ENCODE measurements around the gene METTL16. TPM values are rescaled to one million over a fixed set of nuclear protein-coding genes. Genes with fewer than 3 reads are reported as not detected.
A peak's percentile ranks its signal among the peaks of the same experiment; 100 is the strongest.

Gene METTL16
- total and polyA plus RNA-seq, 4 donors = 4.1 to 8.9 (median 6.6) TPM

DNA sequence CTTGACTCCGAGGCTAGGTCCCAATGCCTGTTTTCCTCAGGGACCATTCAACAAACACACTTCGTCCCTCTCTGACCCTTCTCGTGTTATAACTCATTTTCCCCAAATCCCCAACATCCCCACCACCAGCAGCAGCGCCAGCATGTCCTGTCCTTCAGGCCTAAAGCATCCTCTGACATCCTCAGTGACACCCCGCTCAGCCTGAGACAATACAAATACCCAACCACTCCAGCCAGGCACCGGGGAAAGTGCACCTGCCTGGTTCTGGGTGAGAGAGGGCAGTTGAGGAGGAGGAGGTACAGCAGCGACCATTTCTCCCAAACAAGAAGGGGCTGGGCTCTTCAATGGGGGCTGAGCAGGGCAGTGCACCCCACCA lies 115.5 kb downstream of the METTL16 start:
- Histone ChIP-seq H3K27ac (ENCODE audit: low read depth in 1 of 2, low read length in 2 of 2) (peak overlapping the region; percentile 100), H3K4me3 (ENCODE audit: low read depth in 1 of 3, low read length in 3 of 3) (no peak overlapping the region), H3K4me1 (ENCODE audit: control insufficient read depth in 4 of 4, insufficient read depth in 4 of 4, low read length in 3 of 4) (peaks cover 16 to 52% (median 37%) of the 10 kb centered on the region in 4 donors), H3K36me3 (ENCODE audit: control insufficient read depth in 4 of 4, insufficient read depth in 3 of 4, low read depth in 1 of 4, low read length in 3 of 4) (no peaks in the 10 kb centered on the region), H3K9me3 (ENCODE audit: control insufficient read depth in 4 of 4, low read length in 3 of 4) (no peaks in the 10 kb centered on the region), H3K27me3 (ENCODE audit: control insufficient read depth in 4 of 4, insufficient read depth in 4 of 4, low read length in 3 of 4) (no peaks in the 10 kb centered on the region), H3K9ac (ENCODE audit: low read depth in 1 of 2, low read length in 2 of 2) (peak overlapping the region; percentile 2 to 23)
- no peak for DNase-seq (ENCODE audit: low spot score)
- 74% methylated on average over 7 of the region's 7 CpGs for WGBS
- TF ChIP-seq SP1 (IDR thresholded peaks at IDR 0.05) (no peak), FOXA2 (IDR thresholded peaks at IDR 0.05) (no peak), EGR1 (IDR thresholded peaks at IDR 0.05; ENCODE audit: low read depth in 2 of 2) (no peak)
- TF ChIP-seq, protein P1, sequence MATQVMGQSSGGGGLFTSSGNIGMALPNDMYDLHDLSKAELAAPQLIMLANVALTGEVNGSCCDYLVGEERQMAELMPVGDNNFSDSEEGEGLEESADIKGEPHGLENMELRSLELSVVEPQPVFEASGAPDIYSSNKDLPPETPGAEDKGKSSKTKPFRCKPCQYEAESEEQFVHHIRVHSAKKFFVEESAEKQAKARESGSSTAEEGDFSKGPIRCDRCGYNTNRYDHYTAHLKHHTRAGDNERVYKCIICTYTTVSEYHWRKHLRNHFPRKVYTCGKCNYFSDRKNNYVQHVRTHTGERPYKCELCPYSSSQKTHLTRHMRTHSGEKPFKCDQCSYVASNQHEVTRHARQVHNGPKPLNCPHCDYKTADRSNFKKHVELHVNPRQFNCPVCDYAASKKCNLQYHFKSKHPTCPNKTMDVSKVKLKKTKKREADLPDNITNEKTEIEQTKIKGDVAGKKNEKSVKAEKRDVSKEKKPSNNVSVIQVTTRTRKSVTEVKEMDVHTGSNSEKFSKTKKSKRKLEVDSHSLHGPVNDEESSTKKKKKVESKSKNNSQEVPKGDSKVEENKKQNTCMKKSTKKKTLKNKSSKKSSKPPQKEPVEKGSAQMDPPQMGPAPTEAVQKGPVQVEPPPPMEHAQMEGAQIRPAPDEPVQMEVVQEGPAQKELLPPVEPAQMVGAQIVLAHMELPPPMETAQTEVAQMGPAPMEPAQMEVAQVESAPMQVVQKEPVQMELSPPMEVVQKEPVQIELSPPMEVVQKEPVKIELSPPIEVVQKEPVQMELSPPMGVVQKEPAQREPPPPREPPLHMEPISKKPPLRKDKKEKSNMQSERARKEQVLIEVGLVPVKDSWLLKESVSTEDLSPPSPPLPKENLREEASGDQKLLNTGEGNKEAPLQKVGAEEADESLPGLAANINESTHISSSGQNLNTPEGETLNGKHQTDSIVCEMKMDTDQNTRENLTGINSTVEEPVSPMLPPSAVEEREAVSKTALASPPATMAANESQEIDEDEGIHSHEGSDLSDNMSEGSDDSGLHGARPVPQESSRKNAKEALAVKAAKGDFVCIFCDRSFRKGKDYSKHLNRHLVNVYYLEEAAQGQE (IDR thresholded peaks at IDR 0.05) = no peak

DNA sequence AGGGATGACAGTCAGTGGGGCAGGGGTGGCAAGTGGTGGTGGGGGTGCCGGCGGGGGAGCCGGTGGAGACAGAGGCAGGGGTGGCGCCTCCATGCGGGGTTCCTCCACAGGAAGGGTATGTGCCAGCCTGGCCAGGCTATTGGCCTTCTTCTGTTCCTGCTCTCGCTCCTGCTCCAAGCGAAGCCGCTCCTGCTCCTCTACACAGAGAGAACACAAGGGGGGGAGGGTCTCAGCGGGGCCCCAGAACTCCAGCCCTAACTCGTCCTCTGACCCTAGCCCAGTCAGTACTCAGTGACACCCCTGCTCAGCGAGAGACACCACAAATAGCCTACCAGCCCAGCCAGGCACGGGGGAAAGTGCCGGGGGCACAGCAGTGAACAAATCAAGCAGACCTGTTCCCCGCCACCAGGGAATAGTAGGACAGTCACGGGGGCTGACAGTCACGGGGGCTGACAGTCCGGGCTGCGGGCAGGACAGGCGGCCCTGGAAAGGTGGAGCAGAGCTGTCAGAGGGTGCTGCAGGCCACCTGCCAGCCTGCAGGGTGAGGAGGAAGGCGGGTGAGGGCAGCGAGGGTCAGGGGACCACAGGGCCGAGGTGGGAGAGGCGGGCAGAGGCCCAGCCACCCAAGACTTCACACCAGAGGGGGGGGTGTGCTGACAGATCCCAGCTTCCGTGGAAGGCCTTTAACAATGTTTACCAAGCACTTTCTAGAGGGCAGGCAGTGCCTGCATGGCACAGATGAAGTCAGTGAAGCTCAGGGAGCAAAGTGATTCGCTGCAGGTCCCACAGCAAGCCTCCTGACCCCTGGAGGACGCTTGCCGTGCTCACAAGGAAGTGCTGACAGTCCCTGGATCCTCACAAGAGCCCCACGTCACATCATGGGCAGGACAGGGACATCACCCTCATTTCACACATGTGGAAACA lies 116.2 kb downstream of the METTL16 start:
- Histone ChIP-seq H3K9me3 (ENCODE audit: control insufficient read depth in 4 of 4, low read length in 3 of 4) (no peaks in the 10 kb centered on the region), H3K4me3 (ENCODE audit: low read depth in 1 of 3, low read length in 3 of 3) (no peak overlapping the region), H3K4me1 (ENCODE audit: control insufficient read depth in 4 of 4, insufficient read depth in 4 of 4, low read length in 3 of 4) (peaks cover 16 to 52% (median 37%) of the 10 kb centered on the region in 4 donors), H3K36me3 (ENCODE audit: control insufficient read depth in 4 of 4, insufficient read depth in 3 of 4, low read depth in 1 of 4, low read length in 3 of 4) (no peaks in the 10 kb centered on the region), H3K27me3 (ENCODE audit: control insufficient read depth in 4 of 4, insufficient read depth in 4 of 4, low read length in 3 of 4) (no peaks in the 10 kb centered on the region), H3K9ac (ENCODE audit: low read depth in 1 of 2, low read length in 2 of 2) (no peak overlapping the region), H3K27ac (ENCODE audit: low read depth in 1 of 2, low read length in 2 of 2) (peak overlapping the region; percentile 100)
- no peak for DNase-seq (ENCODE audit: low spot score)
- TF ChIP-seq HNF4A (conservative IDR thresholded peaks at IDR 0.05) (no peak), HNF4G (IDR thresholded peaks at IDR 0.05) (no peak), YY1 (IDR thresholded peaks at IDR 0.05) (no peak), RXRA (IDR thresholded peaks at IDR 0.05) (no peak), JUND (IDR thresholded peaks at IDR 0.05) (no peak), FOXA2 (IDR thresholded peaks at IDR 0.05) (no peak), SP1 (IDR thresholded peaks at IDR 0.05) (no peak), EGR1 (IDR thresholded peaks at IDR 0.05; ENCODE audit: low read depth in 2 of 2) (no peak), GABPA (IDR thresholded peaks at IDR 0.05 in 1 of 2, conservative IDR thresholded peaks at IDR 0.05 in 1 of 2) (no peak)
- TF ChIP-seq, protein P2, sequence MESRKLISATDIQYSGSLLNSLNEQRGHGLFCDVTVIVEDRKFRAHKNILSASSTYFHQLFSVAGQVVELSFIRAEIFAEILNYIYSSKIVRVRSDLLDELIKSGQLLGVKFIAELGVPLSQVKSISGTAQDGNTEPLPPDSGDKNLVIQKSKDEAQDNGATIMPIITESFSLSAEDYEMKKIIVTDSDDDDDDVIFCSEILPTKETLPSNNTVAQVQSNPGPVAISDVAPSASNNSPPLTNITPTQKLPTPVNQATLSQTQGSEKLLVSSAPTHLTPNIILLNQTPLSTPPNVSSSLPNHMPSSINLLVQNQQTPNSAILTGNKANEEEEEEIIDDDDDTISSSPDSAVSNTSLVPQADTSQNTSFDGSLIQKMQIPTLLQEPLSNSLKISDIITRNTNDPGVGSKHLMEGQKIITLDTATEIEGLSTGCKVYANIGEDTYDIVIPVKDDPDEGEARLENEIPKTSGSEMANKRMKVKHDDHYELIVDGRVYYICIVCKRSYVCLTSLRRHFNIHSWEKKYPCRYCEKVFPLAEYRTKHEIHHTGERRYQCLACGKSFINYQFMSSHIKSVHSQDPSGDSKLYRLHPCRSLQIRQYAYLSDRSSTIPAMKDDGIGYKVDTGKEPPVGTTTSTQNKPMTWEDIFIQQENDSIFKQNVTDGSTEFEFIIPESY (IDR thresholded peaks at IDR 0.05) = no peak
- WGBS = 84% methylated on average over 28 of the region's 28 CpGs
